Heart left ventricle (tissue), 16 donors: ENCODE results near the gene LRP1. TPM values are rescaled to one million over a fixed set of nuclear protein-coding genes. Genes with fewer than 3 reads are reported as not detected.
A peak's percentile ranks its signal among the peaks of the same experiment; 100 is the strongest.

Source experiments
- ATAC-seq, 4 donors: fragments of 200-7000 bp; cut with Tn5 transposase; one replicate each; pipeline ENCODE4 v1.9.1; 2020 to 2022; ENCODE audit warnings: moderate library complexity in 4 of 4, mild to moderate bottlenecking in 3 of 4, moderate number of reproducible peaks in 1 of 4
- DNase-seq, 5 donors: peaks; one replicate each; pipeline ENCODE4 v3.0.0-alpha.2; 2020
- H3K27ac ChIP-seq, 12 donors: fragments of 200-600 bp; sonication (generic) in 4 of 12; one replicate each; pipeline versions ENCODE4 v1.5.0 to v1.8.0; 2016 to 2022; ENCODE audit warnings: mild to moderate bottlenecking in 2 of 12
- H3K27me3 ChIP-seq, 9 donors: fragments of 200-600 bp; sonication (generic) in 2 of 9; one replicate each; pipeline versions ENCODE4 v1.5.1 to v1.8.0; 2016 to 2022; ENCODE audit warnings: mild to moderate bottlenecking in 3 of 9
- H3K36me3 ChIP-seq, 9 donors: fragments of 200-600 bp; sonication (generic) in 2 of 9; one replicate each; pipeline versions ENCODE4 v1.5.0 to v1.8.0; 2018 to 2022; ENCODE audit warnings: mild to moderate bottlenecking in 2 of 9
- H3K4me1 ChIP-seq, 12 donors: fragments of 200-600 bp; sonication (generic) in 4 of 12; one replicate each; pipeline versions ENCODE4 v1.5.0 to v1.8.0; 2016 to 2022; ENCODE audit warnings: mild to moderate bottlenecking in 3 of 12
- H3K4me3 ChIP-seq, 12 donors: fragments of 200-600 bp; sonication (generic) in 4 of 12; one replicate each; pipeline versions ENCODE4 v1.5.0 to v1.8.0; 2017 to 2022; ENCODE audit warnings: mild to moderate bottlenecking in 9 of 12, moderate library complexity in 4 of 12
- H3K9me3 ChIP-seq, 12 donors: fragments of 200-600 bp; sonication (generic) in 4 of 12; one replicate each; pipeline versions ENCODE4 v1.5.0 to v1.8.0; 2016 to 2022; ENCODE audit warnings: mild to moderate bottlenecking in 1 of 12
- POLR2A ChIP-seq, 2 donors: fragments of 450-650 bp; IDR thresholded peaks; one replicate each; pipeline ENCODE4 v1.6.1; 2017; ENCODE audit warnings: antibody characterized with exemption in 2 of 2, mild to moderate bottlenecking in 2 of 2, moderate library complexity in 2 of 2
- WGBS, 4 donors: extraction: QIAGEN DNeasy Blood & Tissue Kit in 2 of 4; methylation state at CpG; one replicate each; pipeline versions ENCODE4 v1.1.5 to v1.1.7; 2013 to 2018; 5-methylcytosine and 5-hydroxymethylcytosine counted together
- intact Hi-C, 10 donors: fragments of 100-400 bp; cut with DNase I; formaldehyde crosslinking; loops; one replicate each; pipeline versions ENCODE4 v1.11.1 to v1.14.2; 2022
- polyA plus RNA-seq, 2 donors: library from polyadenylated mRNA; stranded (reverse); fragments of 200-250 nt; gene quantifications; one replicate each; pipeline ENCODE4 v1.2.3, GENCODE V29; 2013
- total RNA-seq, 9 donors: library from RNA; depleted of rRNA in 2 of 9; stranded (reverse); fragments of >200 nt in 2 of 9; fragmentation: NEBNext Ultra II Directional in 3 of 9; extraction: Animal tissue kit (Norgen Biotek cat#: 25700) in 3 of 9; gene quantifications; one replicate each; pipeline versions ENCODE4 v1.1.0 to v1.2.4, GENCODE V29; 2016 to 2023
- TF ChIP-seq, protein P1 (sequence below), 12 donors: fragments of 200-600 bp; sonication (generic) in 4 of 12; IDR thresholded peaks; one replicate each; pipeline versions ENCODE4 v1.5.0 to v1.8.0; 2018 to 2022; ENCODE audit warnings: antibody characterized with exemption in 12 of 12, mild to moderate bottlenecking in 5 of 12
- donor health status: ischemic (EF 13 %, LVEDD 7.1; RV severe dilation, severe dysfunction).
- donor health status: healthy with polysubstance abuse.
- donor health status: DM: no; HTN: yes; CAD: no.
- donor health status: DM: no; HTN: no; CAD: no.
- donor health status: ischemic (EF 25% LVEDD 6.9; RV normal size, moderate dysfunction).
- donor health status: ischemic (EF 25% LVEDD 5.7; RV mildly dilated, moderate dysfunction).
- donor health status: healthy.
- donor health status: DM: yes; HTN: yes; CAD: no.
- donor health status: ischemic (EF 35%, LVEDD 5.7; RV mildly dilated, moderate dysfunction).
- donor health status: nonischemic (EF 11% LVEDD 7.7; RV severe dilation, severe dysfunction).
- donor health status: DM: yes; HTN: yes; CAD: no.
- donor health status: PGD.
- donor health status: ischemic (EF 29% LVEDD 5.4; RV normal size, mild dysfunction).
- donor health status: nonischemic (EF 23%, LVEDD 6.1; RV moderate dilation, normal function).

Gene LRP1
- total and polyA plus RNA-seq, 11 donors, result 23.0 to 316 (median 69.0) TPM

DNA sequence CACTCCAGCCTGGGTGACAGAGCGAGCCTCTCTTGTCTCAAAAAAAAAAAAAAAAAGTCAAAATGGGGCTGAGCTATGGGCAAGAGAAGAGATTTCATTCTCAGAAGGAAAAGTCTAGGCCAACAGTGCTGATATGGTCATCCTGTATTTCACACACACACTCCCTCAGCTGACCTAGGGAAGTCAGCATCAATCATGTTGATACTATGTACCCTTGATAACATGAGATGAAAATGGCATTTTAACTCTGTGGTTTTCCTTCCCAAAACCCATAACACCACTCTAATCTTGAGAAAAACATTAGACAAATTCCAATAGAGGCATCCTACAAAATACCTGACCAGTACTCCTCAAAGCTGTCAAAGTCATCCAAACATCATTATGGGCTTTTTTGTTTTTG, 47.4 kb upstream of the LRP1 start:
- 89 to 100% (median 94%) methylated on average over 1 of the region's 1 CpG for WGBS, 4 donors
- intact Hi-C loops, result no loop called here
- no peak overlapping the region for H3K27ac ChIP-seq
- TF ChIP-seq, protein P1, sequence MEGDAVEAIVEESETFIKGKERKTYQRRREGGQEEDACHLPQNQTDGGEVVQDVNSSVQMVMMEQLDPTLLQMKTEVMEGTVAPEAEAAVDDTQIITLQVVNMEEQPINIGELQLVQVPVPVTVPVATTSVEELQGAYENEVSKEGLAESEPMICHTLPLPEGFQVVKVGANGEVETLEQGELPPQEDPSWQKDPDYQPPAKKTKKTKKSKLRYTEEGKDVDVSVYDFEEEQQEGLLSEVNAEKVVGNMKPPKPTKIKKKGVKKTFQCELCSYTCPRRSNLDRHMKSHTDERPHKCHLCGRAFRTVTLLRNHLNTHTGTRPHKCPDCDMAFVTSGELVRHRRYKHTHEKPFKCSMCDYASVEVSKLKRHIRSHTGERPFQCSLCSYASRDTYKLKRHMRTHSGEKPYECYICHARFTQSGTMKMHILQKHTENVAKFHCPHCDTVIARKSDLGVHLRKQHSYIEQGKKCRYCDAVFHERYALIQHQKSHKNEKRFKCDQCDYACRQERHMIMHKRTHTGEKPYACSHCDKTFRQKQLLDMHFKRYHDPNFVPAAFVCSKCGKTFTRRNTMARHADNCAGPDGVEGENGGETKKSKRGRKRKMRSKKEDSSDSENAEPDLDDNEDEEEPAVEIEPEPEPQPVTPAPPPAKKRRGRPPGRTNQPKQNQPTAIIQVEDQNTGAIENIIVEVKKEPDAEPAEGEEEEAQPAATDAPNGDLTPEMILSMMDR (IDR thresholded peaks at IDR 0.05), result no peak
- no peak for TF ChIP-seq POLR2A (IDR thresholded peaks at IDR 0.05)
- H3K9me3 ChIP-seq, result no peaks in the 10 kb centered on the region
- no peak overlapping the region for H3K4me3 ChIP-seq
- H3K4me1 ChIP-seq, result peaks cover 0 to 22% (median 13%) of the 10 kb centered on the region in 12 donors
- peaks cover 0 to 6% (median 0%) of the 10 kb centered on the region in 9 donors for H3K36me3 ChIP-seq
- H3K27me3 ChIP-seq, result no peaks in the 10 kb centered on the region
- ATAC-seq (no peak), DNase-seq (no peak)

GRCh38 chr12:57085999-57086492, 42.2 kb upstream of the LRP1 start:
- DNase-seq (peak in 3 of 5 donors; percentile 43 to 54 (median 47)), ATAC-seq (no peak)
- no peaks in the 10 kb centered on the region for H3K27me3 ChIP-seq
- peaks cover 0 to 45% (median 26%) of the 10 kb centered on the region in 12 donors for H3K4me1 ChIP-seq
- no peaks in the 10 kb centered on the region for H3K9me3 ChIP-seq
- 20 to 31% (median 28%) methylated on average over 12 of the region's 12 CpGs for WGBS, 4 donors
- peaks cover 0 to 7% (median 0%) of the 10 kb centered on the region in 9 donors for H3K36me3 ChIP-seq
- intact Hi-C loops, result loop anchor here in 1 of 10 donors (2.0 kb wide), 1 partner anchor 25 kb away; the partner anchor contains the start of gene STAT6
- H3K27ac ChIP-seq, result peak overlapping the region; percentile 93 to 100 (median 99)
- peak overlapping the region in 9 of 12 donors; percentile 71 to 97 (median 81) for H3K4me3 ChIP-seq
- TF ChIP-seq, protein P1 (IDR thresholded peaks at IDR 0.05), result no peak
- TF ChIP-seq POLR2A (IDR thresholded peaks at IDR 0.05), result no peak

DNA sequence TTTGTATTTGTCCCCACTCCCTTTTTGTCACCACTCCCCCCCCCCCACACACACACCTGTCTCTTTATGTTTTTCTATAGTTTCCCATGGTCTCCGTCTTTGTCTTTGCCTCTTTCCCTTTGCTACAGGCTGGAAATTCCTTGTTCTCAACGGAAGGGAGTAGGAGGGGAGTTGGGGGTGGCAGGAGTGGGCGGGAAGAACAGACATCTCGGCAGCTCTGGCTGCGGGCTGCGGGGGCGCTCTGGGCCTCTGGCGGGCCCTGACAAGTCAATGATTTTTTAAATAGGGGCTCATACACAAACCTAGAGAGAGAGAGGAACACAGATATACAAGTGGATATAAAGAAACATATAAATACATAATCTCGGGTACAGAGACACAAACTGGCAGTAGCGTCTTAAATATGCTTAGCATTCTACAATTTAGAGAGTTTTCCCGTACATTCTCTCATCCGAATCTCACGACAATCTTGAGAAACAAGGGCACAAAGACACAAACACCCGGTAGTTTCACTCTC, 41.7 kb upstream of the LRP1 start:
- H3K27ac ChIP-seq, result peak overlapping the region; percentile 93 to 100 (median 99)
- TF ChIP-seq POLR2A (IDR thresholded peaks at IDR 0.05), result no peak
- TF ChIP-seq, protein P1 (IDR thresholded peaks at IDR 0.05), result peak in 6 of 12 donors; percentile 22 to 57 (median 49)
- WGBS, 4 donors, result 2 to 3% (median 2%) methylated on average over 14 of the region's 14 CpGs
- H3K36me3 ChIP-seq, result peaks cover 0 to 12% (median 5%) of the 10 kb centered on the region in 9 donors
- H3K4me3 ChIP-seq, result peak overlapping the region; percentile 52 to 97 (median 80)
- peaks cover 0 to 50% (median 31%) of the 10 kb centered on the region in 12 donors for H3K4me1 ChIP-seq
- no peaks in the 10 kb centered on the region for H3K9me3 ChIP-seq
- ATAC-seq (peak in 3 of 4 donors; percentile 5 to 40 (median 14)), DNase-seq (peak; percentile 77 to 83 (median 82))
- H3K27me3 ChIP-seq, result no peaks in the 10 kb centered on the region
- intact Hi-C loops, result loop anchor here in 1 of 10 donors (2.0 kb wide), 1 partner anchor 24 kb away; the partner anchor contains the start of gene STAT6

DNA sequence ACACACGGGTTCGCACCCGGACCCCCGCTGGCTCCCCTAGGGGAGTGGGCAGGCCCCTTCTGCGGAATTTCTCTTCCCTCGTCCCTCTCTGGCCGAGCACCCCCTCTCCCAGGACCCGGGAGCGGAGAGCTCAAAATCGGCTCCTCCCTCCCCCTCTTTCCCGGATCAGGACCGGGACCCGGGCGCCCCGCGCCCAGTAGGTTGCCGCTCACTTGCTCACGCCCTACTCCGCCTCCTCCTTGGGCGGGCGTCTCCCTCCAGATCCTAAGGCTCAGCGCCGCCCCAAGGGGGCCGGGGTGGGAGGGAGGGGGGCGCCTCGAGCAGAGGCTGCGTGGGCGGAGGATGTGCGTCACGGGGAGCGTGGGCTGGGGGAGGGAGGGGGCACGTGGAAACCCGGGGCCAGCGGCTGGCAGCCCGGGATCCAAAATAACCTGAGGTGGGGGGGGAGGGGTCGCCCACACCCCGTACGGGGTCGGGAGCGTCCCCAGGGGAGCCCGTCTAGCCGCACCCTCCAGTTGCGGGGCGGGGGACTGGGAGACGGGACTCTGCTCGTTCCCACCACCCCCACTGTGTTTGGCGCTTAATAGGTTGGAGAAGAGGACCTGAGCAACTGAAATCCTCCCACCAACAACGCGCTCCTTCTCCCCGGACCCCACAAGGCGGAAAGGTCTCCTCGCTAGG, 41.1 kb upstream of the LRP1 start:
- Histone ChIP-seq H3K27me3 (no peaks in the 10 kb centered on the region), H3K4me1 (peaks cover 0 to 56% (median 35%) of the 10 kb centered on the region in 12 donors), H3K27ac (peak overlapping the region; percentile 93 to 100 (median 99)), H3K4me3 (peak overlapping the region; percentile 52 to 97 (median 80)), H3K9me3 (no peaks in the 10 kb centered on the region), H3K36me3 (peaks cover 0 to 18% (median 11%) of the 10 kb centered on the region in 9 donors)
- ATAC-seq (peak; percentile 52 to 75 (median 64)), DNase-seq (peak; percentile 93 to 96 (median 93))
- TF ChIP-seq POLR2A (IDR thresholded peaks at IDR 0.05), result peak in 1 of 2 donors; percentile 63
- TF ChIP-seq, protein P1 (IDR thresholded peaks at IDR 0.05), result peak in 1 of 12 donors; percentile 5
- 0 to 1% (median 1%) methylated on average over 17 to 52 of the region's 52 CpGs for WGBS, 4 donors
- intact Hi-C loops, result loop anchor here in 1 of 10 donors (2.0 kb wide), 1 partner anchor 24 kb away; the partner anchor contains the start of gene STAT6
